Glomerular visceral epithelial cell (primary cell): ENCODE results near the gene KCTD8.
"Not testable (repeated sequence)": the region's sequence is repeated elsewhere in the genome, so short reads cannot be mapped to it uniquely, and the experiment has no call there.

Experiments
- DNase-seq: peaks from one replicate; pipeline ENCODE4 v3.0.0-alpha.2; 2016; ENCODE audit errors: extremely low spot score

KCTD8 gene

DNA sequence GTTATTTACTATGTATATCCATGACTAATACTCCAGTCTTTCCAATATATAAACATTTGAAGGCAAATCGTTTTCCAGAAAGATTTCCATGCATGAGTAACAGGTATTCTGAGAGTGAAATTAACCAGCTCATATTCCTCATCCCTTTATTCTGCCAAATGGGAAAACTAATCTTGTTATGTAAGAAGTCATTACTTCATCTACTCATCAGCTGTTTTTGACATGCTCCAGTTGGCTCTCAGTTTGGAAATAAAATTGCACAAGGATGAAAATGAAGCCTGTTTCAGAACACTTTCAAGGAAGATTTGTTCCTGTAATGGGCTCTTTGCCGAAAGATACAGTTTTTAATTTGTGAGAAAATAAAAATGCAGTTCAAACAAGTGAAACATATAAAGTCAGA lies 121.9 kb downstream of the KCTD8 start:
- DNase-seq, result no peak

DNA sequence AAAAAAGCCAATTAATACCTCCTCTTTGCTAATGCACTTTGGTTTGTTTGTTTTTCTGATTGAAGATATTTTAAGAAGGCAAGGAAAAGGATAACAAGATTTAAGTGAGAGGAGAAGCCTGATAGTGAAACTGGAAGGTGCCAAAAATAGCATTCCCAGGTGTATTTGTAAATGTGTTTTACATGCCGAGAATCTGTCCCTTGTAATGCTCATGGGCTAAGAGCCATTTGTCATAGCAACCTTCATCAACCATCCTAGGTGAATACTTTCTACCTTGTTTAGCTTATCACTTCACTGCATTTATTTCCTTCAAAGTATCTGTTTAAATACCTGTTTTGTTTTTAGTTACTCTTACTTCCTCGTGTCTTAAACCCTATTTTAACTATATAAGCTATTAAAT lies 127.8 kb downstream of the KCTD8 start:
- no peak for DNase-seq

DNA sequence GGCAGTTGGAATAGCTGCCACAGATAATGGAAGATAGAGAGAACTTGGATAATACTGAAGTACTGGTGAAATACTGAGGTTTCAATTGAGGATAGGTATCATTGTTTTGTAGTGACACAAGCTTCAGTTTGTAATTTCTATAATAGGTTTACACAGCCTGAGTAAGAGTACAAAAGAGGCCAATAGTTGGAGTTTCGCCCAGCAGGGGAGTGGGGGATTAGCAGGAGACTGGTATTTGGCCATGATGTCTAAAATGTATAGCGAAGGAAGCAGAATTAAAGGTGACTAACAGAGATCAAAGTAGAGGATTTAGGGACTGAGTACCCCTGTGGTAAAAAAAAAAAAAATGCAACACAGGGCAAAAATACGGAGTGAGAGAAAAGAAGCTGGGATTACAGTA lies 129.5 kb downstream of the KCTD8 start:
- no peak for DNase-seq

DNA sequence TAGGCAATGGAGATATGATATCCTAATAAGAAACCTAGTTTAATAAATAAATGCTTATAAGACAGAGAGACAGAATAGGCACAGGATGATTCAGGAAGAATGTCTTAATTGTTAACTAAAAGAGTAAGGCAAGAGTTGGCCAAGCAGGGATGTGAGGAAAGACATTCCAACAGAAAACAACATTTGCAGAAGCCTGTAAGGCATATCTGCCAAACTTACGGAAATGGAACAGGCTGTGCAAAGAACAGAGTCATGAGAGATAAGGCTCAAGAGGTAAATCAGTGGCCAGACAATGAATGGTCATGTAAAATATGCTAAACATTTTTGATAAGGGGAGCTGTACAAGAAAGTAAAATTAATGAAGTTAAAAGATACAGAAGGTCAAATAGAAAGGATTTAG lies 134.9 kb downstream of the KCTD8 start:
- no peak for DNase-seq

DNA sequence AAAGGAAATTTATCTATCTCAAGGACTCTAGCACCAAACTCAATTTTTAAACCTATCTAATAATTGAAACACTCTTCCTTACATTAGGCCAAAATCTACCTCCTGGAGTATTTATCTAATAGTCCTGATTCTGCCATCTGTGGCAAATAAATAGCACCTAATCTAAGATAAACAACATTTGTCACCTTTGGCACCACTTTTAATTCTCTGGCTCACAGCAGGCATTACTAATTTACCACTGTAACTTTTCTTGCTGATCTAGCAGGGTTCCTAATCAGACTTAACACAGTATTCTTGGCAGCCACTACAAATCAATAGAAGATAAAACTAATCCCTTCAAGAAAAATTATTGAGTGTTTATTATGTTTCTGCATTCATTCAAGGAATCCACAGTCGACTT lies 161.1 kb downstream of the KCTD8 start:
- no peak for DNase-seq

DNA sequence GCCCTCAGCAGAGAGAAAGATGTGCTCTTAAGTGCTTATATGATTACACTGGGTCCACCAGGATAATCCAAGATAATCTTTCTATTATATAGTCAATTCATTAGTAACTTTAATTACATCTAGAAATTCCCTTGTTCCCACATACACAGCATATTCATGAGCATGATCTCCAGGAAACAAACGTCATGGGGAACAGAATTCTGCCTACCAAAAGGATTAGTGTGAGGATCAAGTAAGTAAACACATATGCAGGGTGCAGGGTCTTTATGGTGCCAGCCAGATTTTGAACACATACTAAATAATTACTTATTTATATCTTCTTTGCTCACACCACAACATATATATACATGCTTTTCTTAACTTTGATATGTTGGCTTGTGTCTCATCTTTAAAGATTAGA lies 169.1 kb downstream of the KCTD8 start:
- no peak for DNase-seq

DNA sequence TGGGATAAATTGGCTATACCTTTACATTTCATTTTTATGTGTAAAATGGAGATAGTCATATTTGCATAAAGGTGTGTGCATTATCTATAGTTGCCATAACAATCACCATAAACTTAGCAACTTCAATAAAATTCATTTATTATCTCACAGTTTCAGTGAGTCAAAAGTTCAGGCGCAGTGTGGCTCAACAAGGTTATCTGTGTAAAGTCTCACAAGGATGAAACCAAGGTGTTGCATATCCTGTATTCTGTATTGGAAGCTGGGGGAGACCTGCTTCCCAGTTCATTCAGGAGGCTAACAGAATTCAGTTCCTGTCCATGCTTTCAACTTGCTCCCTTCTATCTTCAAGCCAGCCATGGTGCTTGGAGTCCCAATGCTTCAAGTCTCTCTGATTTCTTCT lies 169.5 kb downstream of the KCTD8 start:
- no peak for DNase-seq

DNA sequence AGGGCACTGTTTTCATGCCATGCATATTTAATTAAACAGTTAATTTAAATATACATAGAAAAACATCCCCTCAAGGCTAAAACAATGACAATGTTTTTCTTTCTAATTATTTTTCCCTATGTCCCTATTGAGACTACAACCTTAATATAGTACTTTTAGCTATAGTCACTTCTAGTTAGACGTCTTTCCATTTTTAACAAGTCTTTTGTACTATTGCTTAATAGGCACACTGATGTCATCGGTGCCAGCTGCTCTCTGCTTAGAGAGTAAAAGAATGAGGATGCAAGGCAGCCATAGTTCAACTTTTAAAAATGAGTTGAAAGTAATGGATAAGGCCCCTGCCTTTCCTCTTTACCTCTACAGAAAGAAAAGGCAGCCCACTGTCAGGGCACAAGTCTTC lies 191.1 kb downstream of the KCTD8 start:
- DNase-seq, result no peak

DNA sequence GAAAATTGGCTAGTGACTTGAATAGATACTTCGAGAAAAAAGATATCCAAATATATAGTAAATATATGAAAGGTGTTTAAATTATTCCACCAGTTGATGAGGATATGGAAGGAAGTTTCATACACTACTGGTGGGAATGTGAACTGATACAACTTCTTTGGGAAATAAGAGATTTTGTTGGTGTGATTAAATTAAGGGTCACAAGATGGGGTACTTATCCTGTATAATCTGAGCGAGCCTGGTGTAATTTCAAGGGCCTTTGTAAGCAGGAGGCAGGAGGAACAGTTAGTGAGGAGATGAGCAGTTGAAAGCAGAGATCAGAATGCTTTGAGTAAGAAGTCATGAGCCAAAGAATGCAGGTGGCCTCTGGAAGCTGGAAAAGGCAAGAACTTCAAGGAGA lies 192.2 kb downstream of the KCTD8 start:
- no peak for DNase-seq

DNA sequence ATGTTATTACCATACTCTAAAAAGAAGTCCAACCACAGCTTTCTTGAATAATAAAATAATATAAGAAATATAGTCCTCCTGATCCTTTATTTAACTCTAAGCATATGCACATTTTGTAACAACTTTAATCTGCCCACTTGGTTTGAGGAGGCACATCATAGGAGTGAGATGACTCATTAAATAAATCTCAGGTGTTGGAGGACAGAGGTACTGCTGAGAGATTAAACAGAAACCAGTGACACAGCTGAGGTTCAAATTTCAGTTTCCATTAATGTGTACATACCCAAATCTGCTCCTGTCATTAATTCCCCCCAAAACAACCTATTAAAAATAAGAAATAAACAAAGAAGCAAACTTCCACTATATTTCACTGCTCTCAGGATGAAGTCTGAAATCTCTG lies 211.0 kb downstream of the KCTD8 start:
- DNase-seq, result no peak

DNA sequence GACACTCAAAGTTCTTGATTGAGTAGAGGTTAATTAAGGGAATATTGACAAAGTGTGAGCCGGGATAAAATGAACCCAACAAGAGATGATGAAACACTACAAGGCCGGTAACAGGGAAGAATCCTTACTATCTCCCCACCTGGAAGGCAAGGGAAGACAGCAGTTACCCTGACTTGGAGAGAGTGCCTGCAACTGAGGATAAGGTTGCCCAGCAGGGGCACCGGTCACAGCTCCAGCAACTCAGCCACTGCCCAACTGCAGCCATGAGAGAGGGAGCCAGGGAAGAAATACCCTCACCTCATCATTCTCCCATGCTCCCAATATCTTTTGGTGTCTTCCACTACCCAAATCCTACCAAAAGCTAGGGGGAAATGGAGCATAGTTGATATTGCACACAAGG lies 212.7 kb downstream of the KCTD8 start:
- DNase-seq, result no peak

DNA sequence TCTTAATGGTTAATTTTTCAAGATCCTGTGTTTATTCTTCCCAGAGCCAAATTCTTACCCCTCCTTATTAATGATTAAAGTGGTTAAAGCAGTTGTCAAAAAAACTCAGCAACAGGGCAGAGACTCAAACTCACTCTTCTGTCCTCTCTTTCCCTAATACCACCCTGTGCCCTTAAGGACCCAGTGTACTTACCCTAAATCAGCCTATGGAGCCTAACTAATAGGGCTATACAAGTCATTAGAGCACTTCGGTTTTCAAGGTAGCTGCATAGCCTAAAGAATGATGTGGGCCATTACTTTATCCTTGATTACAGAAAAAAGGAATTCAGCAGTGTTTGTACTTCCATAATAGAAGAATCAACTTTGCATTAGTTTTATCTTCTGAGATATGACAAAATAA lies 216.3 kb downstream of the KCTD8 start:
- DNase-seq, result no peak

DNA sequence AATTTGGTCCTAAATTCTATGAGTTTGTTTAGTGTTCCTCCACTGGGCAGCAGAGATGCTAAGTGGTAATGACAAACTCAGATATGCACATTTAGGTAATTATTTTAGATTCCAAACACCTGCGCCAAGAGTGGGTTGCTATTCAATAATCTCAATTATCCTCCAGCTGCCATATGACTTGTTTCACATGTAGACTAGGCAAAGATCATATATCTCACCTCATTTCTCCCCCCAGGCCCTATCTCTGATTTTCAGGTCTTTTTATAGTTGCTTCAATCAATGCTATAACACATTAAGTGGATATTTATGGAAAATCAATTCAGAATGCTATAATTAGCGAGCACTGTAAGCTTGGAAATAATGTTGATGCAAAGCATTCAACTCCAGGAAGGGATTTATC lies 217.6 kb downstream of the KCTD8 start:
- DNase-seq, result no peak

DNA sequence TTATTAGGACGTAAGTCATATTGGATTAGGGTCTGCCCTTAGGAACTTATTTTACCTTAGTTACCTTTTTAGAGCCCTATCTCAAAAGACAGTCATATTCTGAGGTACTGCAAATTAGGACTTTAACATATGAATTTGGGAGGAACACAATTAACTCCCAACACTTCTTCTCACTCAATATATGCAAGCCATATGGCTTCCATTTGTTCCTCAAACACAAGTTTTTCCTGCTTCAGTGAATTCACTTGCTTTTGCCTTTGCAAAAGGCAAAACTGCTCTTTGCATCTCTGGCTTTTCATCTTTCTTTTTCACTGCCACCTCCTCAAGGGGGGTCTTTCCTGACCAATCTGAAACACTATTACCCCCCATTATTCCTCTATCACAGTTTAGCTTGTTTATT lies 220.3 kb downstream of the KCTD8 start:
- DNase-seq, result no peak

DNA sequence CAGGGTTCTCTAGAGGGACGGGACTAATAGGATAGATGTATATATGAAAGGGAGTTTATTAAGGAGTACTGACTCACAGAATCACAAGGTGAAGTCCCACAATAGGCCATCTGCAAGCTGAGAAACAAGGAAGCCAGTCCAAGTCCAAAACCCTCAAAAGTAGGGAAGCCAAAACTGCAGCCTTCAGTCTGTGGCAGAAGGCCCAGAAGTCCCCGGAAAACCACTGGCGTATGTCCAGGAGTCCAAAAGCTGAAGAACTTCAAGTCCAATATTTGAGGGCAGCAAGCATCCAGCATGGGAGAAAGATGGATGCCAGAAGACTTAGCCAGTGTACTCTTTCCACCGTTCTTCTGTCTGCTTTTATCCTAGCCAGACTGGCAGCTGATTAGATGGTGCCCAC lies 227.2 kb downstream of the KCTD8 start:
- no peak for DNase-seq

DNA sequence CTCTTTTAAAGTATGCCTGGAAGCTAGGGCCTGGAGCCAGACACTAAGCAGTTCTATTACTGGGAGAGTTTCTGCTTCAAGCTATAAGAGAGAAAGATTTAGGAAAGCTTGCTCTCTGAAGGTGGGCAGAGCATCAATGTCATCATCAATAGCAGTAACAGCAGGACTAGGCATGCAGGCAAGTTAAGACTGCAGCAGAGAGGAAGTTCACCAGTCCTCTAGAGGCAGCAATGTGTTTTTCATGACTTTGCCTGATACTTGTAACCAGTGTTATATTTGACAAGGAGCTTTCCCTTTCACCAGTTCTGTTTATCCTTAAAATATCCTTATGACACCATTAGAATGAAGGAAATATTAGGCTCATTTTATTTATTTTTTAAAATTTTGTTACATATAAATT lies 237.9 kb downstream of the KCTD8 start:
- no peak for DNase-seq

DNA sequence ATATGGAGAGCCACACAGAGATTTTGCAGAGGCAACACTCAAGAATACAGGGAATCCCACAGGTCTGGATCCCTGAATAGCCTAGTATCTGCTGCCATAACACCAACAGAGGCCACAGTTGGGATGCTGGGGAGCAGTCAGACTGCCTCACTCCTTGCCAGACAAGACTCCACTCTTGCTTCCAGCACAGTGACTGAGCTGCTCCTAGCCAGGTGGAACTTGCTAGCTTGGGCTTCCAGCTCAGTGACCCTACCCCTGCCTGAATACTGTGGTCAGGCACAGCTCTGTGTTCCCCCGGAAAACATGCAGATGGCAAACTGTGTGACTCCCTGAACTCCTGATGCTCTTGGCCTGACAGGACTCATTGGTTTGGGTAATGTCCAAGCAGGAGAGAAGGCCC lies 251.8 kb downstream of the KCTD8 start:
- DNase-seq, result no peak

DNA sequence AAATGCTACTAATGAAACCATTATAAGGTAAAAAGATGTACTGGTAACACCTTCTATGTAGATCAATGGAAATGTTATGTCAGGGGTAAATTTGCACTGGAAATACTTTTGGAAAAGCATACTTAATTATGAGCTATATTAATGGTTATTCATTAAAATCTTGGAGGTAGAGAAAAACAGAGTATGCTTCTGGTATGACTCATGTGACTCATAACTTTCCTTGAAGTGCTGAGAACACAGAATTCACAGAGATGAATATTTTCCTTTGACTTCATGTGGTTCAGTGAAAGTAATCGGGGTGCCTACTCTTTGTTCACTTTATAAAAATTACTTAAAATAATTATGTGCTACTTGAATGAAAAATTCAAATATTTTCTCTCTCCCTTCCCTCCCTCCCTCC lies 254.2 kb downstream of the KCTD8 start:
- DNase-seq, result no peak

DNA sequence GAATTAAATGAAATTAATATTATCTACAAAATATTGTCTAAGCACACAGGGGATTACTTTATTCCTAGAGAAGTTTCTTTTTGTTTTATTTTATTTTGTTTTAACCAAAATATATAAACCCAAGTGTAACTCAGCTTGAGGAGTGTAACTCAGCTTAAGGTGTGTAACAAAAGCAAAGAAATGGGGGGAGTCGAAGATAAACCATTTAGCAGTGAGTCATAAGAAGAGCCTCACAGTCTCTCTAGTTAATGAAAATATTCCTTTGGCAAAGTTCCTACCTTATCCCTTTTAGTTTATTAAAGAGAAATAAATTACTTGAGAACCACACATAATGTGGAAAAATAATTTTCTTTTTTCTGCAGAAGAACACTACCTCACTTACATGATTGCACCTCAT lies 261.8 kb downstream of the KCTD8 start:
- DNase-seq, result no peak

DNA sequence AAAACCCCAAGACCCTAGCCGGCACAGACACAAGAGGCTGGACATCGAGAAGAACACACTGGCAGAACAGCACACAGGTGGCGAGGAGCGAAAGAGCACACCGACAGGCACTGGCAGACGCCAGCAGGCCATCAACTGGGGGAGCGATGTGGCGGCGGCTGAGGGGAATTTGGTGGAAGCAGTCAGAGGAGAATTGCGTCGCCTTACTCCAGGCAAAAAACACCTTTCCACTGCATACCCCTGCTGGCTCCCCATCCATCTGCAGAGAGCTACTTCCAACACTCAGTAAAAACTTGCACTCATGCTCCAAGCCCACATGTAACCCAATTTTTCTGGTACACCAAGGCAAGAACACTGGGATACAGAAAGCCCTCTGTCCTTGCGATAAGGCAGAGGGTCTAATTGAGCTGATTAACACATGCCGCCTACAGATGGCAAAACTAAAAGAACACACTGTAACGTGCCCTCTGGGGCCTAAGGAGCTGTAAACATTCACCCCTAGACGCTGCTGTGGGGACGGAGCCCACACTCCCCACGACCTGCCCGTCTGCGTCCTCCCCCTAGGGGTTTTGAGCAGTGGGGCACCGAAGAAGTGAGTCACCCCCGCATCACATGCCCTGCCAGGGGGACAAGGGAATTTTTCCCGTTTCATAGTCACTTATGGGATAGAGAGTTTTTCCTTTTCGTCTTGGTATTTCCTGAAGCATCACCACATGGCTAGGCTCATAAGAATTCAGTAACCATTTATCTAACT lies 262.3 kb downstream of the KCTD8 start:
- no peak for DNase-seq

DNA sequence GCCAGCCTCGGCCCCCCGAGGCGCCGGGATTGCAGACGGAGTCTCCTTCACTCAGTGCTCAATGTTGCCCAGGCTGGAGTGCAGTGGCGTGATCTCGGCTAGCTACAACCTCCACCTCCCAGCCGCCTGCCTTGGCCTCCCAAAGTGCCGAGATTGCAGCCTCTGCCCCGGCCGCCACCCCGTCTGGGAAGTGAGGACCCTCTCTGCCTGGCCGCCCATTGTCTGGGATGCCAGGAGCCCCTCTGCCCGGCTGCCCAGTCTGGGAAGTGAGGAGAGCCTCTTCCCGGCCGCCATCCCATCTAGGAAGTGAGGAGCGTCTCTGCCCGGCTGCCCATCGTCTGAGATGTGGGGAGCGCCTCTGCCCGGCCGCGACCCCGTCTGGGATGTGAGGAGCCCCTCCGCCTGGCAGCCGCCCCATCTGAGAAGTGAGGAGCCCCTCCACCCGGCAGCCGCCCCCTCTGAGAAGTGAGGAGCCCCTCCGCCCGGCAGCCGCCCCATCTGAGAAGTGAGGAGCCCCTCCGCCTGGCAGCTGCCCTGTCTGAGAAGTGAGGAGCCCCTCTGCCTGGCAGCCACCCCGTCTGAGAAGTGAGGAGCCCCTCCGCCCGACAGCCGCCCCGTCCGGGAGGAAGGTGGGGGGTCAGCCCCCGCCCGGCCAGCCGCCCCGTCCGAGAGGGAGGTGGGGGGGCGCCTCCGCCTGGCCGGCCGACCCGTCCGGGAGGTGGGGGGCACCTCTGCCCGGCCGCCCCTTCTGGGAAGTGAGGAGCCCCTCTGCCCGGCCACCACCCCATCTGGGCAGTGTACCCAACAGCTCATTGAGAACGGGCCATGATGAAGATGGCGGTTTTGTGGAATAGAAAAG lies 266.9 kb downstream of the KCTD8 start:
- DNase-seq, result not testable (repeated sequence)

DNA sequence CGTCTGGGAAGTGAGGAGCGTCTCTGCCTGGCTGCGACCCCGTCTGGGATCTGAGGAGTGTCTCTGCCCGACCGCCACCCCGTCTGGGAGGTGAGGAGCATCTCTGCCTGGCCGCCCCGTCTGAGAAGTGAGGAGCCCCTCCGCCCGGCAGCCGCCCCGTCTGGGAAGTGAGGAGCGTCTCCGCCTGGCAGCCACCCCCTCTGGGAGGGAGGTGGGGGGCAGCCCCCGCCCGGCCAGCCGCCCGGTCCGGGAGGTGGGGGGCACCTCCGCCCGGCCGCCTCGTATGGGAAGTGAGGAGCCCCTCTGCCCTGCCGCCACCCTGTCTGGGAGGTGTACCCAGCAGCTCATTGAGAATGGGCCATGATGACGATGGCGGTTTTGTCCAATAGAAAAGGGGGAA lies 280.8 kb downstream of the KCTD8 start:
- not testable (repeated sequence) for DNase-seq

DNA sequence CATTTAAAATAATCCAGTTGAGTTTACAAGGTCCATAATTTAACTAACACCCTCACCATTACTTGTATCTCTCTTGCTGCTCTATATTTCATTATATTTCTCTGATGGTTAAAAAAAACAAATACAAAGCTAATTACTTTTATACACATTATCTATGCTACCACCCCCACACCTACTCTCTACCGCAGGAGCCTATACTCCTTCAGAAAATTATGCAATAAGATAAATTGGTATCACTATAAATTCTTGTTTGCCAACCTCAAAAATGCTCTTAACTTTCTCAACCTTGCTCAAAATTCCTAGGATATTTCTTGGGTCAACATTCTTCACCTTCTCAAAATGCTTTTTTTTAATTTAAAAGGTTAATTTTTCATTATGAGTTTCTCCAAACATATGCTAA lies 282.7 kb downstream of the KCTD8 start:
- no peak for DNase-seq
